ENCODE measurements around the gene FOXL2. TPM values are rescaled to one million over a fixed set of nuclear protein-coding genes. Genes with fewer than 3 reads are reported as not detected.
A peak's percentile ranks its signal among the peaks of the same experiment; 100 is the strongest.

Gene FOXL2
- under 1 TPM in 1 of 3 donors, not detected in 2; 0.09 TPM for total RNA-seq
- long read RNA-seq, donor 1: 0 reads
- long read RNA-seq, donor 2: 0 reads

- intact Hi-C loops (cut with DNase I, micrococcal nuclease): loop anchor here in 1 of 2 donors (10.0 kb wide), 1 partner anchor 378 kb away; no protein-coding TSS in a partner anchor
- ATAC-seq: peak; percentile 33
- Histone ChIP-seq H3K4me3 (no peak within 1 kb of the TSS), H3K9me3 (no peaks in the 10 kb centered on the region), H3K36me3 (ENCODE audit: low read depth) (no peaks in the 10 kb centered on the region), H3K4me1 (ENCODE audit: low read depth) (peaks cover 34% of the 10 kb centered on the region)
- TF ChIP-seq CTCF (IDR thresholded peaks at IDR 0.05): no peak
- DNase-seq: no peak
These were observed at the start of gene FOXL2, which contains the start of gene FOXL2NB for GRCh38 chr3:138946663-138947494. FOXL2 (minus strand) TSS chr3:138947137; CDS start chr3:138946722, 415 bp downstream. FOXL2NB (plus strand) TSS chr3:138947217; CDS start chr3:138947365, 148 bp downstream.

- ATAC-seq: no peak
- Histone ChIP-seq H3K9me3 (no peaks in the 10 kb centered on the region), H3K4me1 (ENCODE audit: low read depth) (no peaks in the 10 kb centered on the region), H3K4me3 (no peak overlapping the region), H3K36me3 (ENCODE audit: low read depth) (no peaks in the 10 kb centered on the region)
- no peak for DNase-seq
- TF ChIP-seq CTCF (IDR thresholded peaks at IDR 0.05): no peak
- intact Hi-C loops (cut with DNase I, micrococcal nuclease): no loop called here
These were observed 48.8 kb upstream of the FOXL2 start for GRCh38 chr3:138995706-138996105.

GRCh38 chr3:138987181-138987580, 40.2 kb upstream of the FOXL2 start:
- DNase-seq (no peak), ATAC-seq (no peak)
- no peak overlapping the region for H3K4me3 ChIP-seq
- TF ChIP-seq CTCF (IDR thresholded peaks at IDR 0.05): no peak
- no peaks in the 10 kb centered on the region for H3K36me3 ChIP-seq (ENCODE audit: low read depth)
- intact Hi-C loops (cut with DNase I, micrococcal nuclease): no loop called here
- H3K4me1 ChIP-seq (ENCODE audit: low read depth): no peaks in the 10 kb centered on the region
- no peaks in the 10 kb centered on the region for H3K9me3 ChIP-seq

GRCh38 chr3:138985932-138986331, 39.0 kb upstream of the FOXL2 start:
- TF ChIP-seq CTCF (IDR thresholded peaks at IDR 0.05): no peak
- H3K4me1 ChIP-seq (ENCODE audit: low read depth): no peaks in the 10 kb centered on the region
- no peaks in the 10 kb centered on the region for H3K9me3 ChIP-seq
- DNase-seq: no peak
- ATAC-seq: no peak
- H3K36me3 ChIP-seq (ENCODE audit: low read depth): no peaks in the 10 kb centered on the region
- no peak overlapping the region for H3K4me3 ChIP-seq
- intact Hi-C loops (cut with DNase I, micrococcal nuclease): no loop called here

- H3K4me3 ChIP-seq: no peak overlapping the region
- no peak for DNase-seq
- no peak for TF ChIP-seq CTCF (IDR thresholded peaks at IDR 0.05)
- H3K9me3 ChIP-seq: no peaks in the 10 kb centered on the region
- no peaks in the 10 kb centered on the region for H3K4me1 ChIP-seq (ENCODE audit: low read depth)
- no peak for ATAC-seq
- H3K36me3 ChIP-seq (ENCODE audit: low read depth): no peaks in the 10 kb centered on the region
- intact Hi-C loops (cut with DNase I, micrococcal nuclease): no loop called here
These were observed 37.9 kb upstream of the FOXL2 start for GRCh38 chr3:138984816-138985215.

Data from mucosa of descending colon (tissue), 3 donors.